HepG2 (cell line): ENCODE measurements around the gene ZCCHC17. TPM values are rescaled to one million over a fixed set of nuclear protein-coding genes. Genes with fewer than 3 reads are reported as not detected.

Experiments
- ATAC-seq: fragments of 200-7000 bp; cut with Tn5 transposase; 3 replicates; pipeline ENCODE4 v1.9.1; 2020; ENCODE audit warnings: mild to moderate bottlenecking, moderate library complexity
- BruUV-seq: library from RNA; stranded (reverse); fragments of 400-500 nt; replicated peaks from 2 replicates; lab custom pipeline; 2021; lab: Mats Ljungman, UMichigan
- CTCF ChIA-PET: fragments of 300-600 bp; formaldehyde crosslinking; extraction: SDS; loops from one replicate; lab custom pipeline; 2021; ENCODE audit warnings: low total read pairs, inconsistent platforms, low intra/inter-chr PET ratio; lab: Yijun Ruan, JAX
- POLR2A ChIA-PET: fragments of 350-600 bp; sonication (Branson Sonifier 250); formaldehyde crosslinking; loops from one replicate; lab custom pipeline; 2020; ENCODE audit warnings: antibody characterized with exemption, inconsistent platforms; lab: Yijun Ruan, JAX
- DNase-seq: peaks from one replicate; pipeline ENCODE4 v3.0.0-alpha.2; 2015; ENCODE audit warnings: low spot score
- FAIRE-seq: peaks from 3 replicates; lab custom pipeline; 2011; peaks lifted over from hg19 to GRCh38; lab: Jason Lieb, UNC
- H2AFZ ChIP-seq: one replicate; pipeline ENCODE4 v1.6.1; 2011; ENCODE audit warnings: low read length, inconsistent platforms
- H3K27ac ChIP-seq: fragments of 300-600 bp; 3 replicates; pipeline ENCODE4 v1.8.0; 2011; ENCODE audit warnings: mixed run types, mild to moderate bottlenecking, mixed read lengths, low read length, inconsistent platforms; ENCODE audit not compliant: insufficient read depth; ENCODE audit errors: extremely low read length
- H3K27me3 ChIP-seq, 2 experiments: fragments of 200-600 bp in 1 of 2; 2 replicates in 1 of 2; 3 replicates in 1 of 2; pipeline versions ENCODE4 v1.6.0 to v1.8.0; 2011; ENCODE audit warnings: low read length in 2 of 2, mild to moderate bottlenecking in 2 of 2, moderate library complexity in 2 of 2, inconsistent platforms in 1 of 2; ENCODE audit not compliant: insufficient read depth in 2 of 2, control insufficient read depth in 1 of 2
- H3K36me3 ChIP-seq, 2 experiments: fragments of 200-600 bp in 1 of 2; replicated peaks in 1 of 2; 2 replicates in 1 of 2; 3 replicates in 1 of 2; pipeline versions ENCODE4 v1.5.1 to v1.8.0; 2011; ENCODE audit warnings: low read length in 2 of 2, inconsistent platforms in 1 of 2; ENCODE audit not compliant: insufficient read depth in 2 of 2, control insufficient read depth in 1 of 2
- H3K4me1 ChIP-seq: 2 replicates; pipeline ENCODE4 v1.5.1; 2012; ENCODE audit warnings: low read length, inconsistent platforms; ENCODE audit not compliant: insufficient read depth
- H3K4me2 ChIP-seq: 2 replicates; pipeline ENCODE4 v1.6.0; 2011; ENCODE audit warnings: low read depth, low read length, inconsistent platforms
- H3K4me3 ChIP-seq, 3 experiments: fragments of 200-600 bp in 1 of 3; sonication (generic), shearing (Covaris generic) in 1 of 3; replicated peaks in 1 of 3; 2 replicates each; pipeline ENCODE4 v1.5.1; 2011 to 2016; ENCODE audit warnings: low read length in 3 of 3, inconsistent platforms in 2 of 3, low read depth in 2 of 3, mild to moderate bottlenecking in 2 of 3, control low read depth in 1 of 3, mixed read lengths in 1 of 3; ENCODE audit not compliant: insufficient read depth in 1 of 3
- H3K79me2 ChIP-seq: one replicate; pipeline ENCODE4 v1.6.1; 2011; ENCODE audit warnings: low read length, inconsistent platforms; ENCODE audit not compliant: insufficient read depth
- H3K9ac ChIP-seq: 2 replicates; pipeline ENCODE4 v1.6.0; 2011; ENCODE audit warnings: mild to moderate bottlenecking, low read depth, low read length, inconsistent platforms; ENCODE audit not compliant: insufficient read depth
- H3K9me3 ChIP-seq: 2 replicates; pipeline ENCODE4 v1.5.1; 2012; ENCODE audit warnings: mild to moderate bottlenecking, low read length
- H4K20me1 ChIP-seq: 2 replicates; pipeline ENCODE4 v1.6.0; 2011; ENCODE audit warnings: inconsistent platforms, mild to moderate bottlenecking, low read length, moderate library complexity; ENCODE audit not compliant: insufficient read depth
- DDIT3 ChIP-seq: sonication (generic); formaldehyde crosslinking; IDR thresholded peaks from 2 replicates; pipeline ENCODE4 v1.4.0; 2020; ENCODE audit warnings: mild to moderate bottlenecking, missing genetic modification reagents
- E2F1 ChIP-seq: sonication (generic); formaldehyde crosslinking; IDR thresholded peaks from 2 replicates; pipeline ENCODE4 v1.5.0; 2020; ENCODE audit warnings: missing genetic modification reagents
- HMGXB4 ChIP-seq, 2 experiments: sonication (generic) in 1 of 2; formaldehyde crosslinking in 1 of 2; IDR thresholded peaks; 2 replicates each; pipeline versions ENCODE4 v1.4.0 to v1.6.1; 2018 to 2020; ENCODE audit warnings: missing genetic modification reagents in 2 of 2, borderline replicate concordance in 1 of 2, low read depth in 1 of 2, mild to moderate bottlenecking in 1 of 2, missing biosample characterization in 1 of 2
- HNRNPL ChIP-seq: fragments of 200-400 bp; formaldehyde crosslinking; IDR thresholded peaks from 2 replicates; pipeline ENCODE4 v1.6.1; 2017; ENCODE audit warnings: mild to moderate bottlenecking, low read depth, low read length
- IRF2 ChIP-seq: IDR thresholded peaks from 2 replicates; pipeline ENCODE4 v1.6.1; 2018; ENCODE audit warnings: missing genetic modification reagents, missing compliant biosample characterization
- KDM5A ChIP-seq: fragments of 200-600 bp; sonication (generic); IDR thresholded peaks from 2 replicates; pipeline ENCODE4 v1.7.0; 2018; ENCODE audit warnings: antibody characterized with exemption, mild to moderate bottlenecking, low read length, borderline replicate concordance
- KLF13 ChIP-seq: sonication (generic); formaldehyde crosslinking; IDR thresholded peaks from 2 replicates; pipeline ENCODE4 v1.4.0; 2020; ENCODE audit warnings: mild to moderate bottlenecking, missing genetic modification reagents
- NFIC ChIP-seq: IDR thresholded peaks from 2 replicates; pipeline ENCODE4 v1.6.1; 2012; ENCODE audit warnings: mild to moderate bottlenecking, low read length, inconsistent platforms
- NR3C1 ChIP-seq: sonication (generic); formaldehyde crosslinking; IDR thresholded peaks from 2 replicates; pipeline ENCODE4 v1.4.0; 2020; ENCODE audit warnings: missing genetic modification reagents
- PLSCR1 ChIP-seq: sonication (generic); formaldehyde crosslinking; IDR thresholded peaks from 2 replicates; pipeline ENCODE4 v1.5.0; 2020; ENCODE audit warnings: missing genetic modification reagents, mild to moderate bottlenecking, borderline replicate concordance
- SIN3A ChIP-seq: IDR thresholded peaks from 2 replicates; pipeline ENCODE4 v1.6.1; 2011; ENCODE audit warnings: low read depth, mild to moderate bottlenecking, control low read depth, low read length, borderline replicate concordance
- SNAI1 ChIP-seq: sonication (generic); formaldehyde crosslinking; IDR thresholded peaks from 2 replicates; pipeline ENCODE4 v1.5.0; 2020; ENCODE audit warnings: mild to moderate bottlenecking, missing genetic modification reagents, borderline replicate concordance
- TEF ChIP-seq: sonication (generic); formaldehyde crosslinking; IDR thresholded peaks from 2 replicates; pipeline ENCODE4 v1.5.0; 2020; ENCODE audit warnings: missing genetic modification reagents
- ZBTB25 ChIP-seq: IDR thresholded peaks from 2 replicates; pipeline ENCODE4 v1.6.1; 2018; ENCODE audit warnings: missing genetic modification reagents
- ZNF136 ChIP-seq: sonication (generic); formaldehyde crosslinking; IDR thresholded peaks from 2 replicates; pipeline ENCODE4 v1.8.1; 2022; ENCODE audit warnings: low read depth, mild to moderate bottlenecking, moderate library complexity, missing genetic modification reagents
- ZNF337 ChIP-seq: sonication (generic); formaldehyde crosslinking; IDR thresholded peaks from 2 replicates; pipeline ENCODE4 v1.5.1; 2020; ENCODE audit warnings: missing genetic modification reagents, low read depth, mild to moderate bottlenecking, borderline replicate concordance
- ZNF354B ChIP-seq: sonication (generic); formaldehyde crosslinking; IDR thresholded peaks from 2 replicates; pipeline ENCODE4 v1.8.0; 2022; ENCODE audit warnings: mild to moderate bottlenecking, missing genetic modification reagents
- WGBS: methylation state at CpG from one replicate; pipeline ENCODE4 v1.1.6; 2017; ENCODE audit warnings: low lambda C conversion rate; 5-methylcytosine and 5-hydroxymethylcytosine counted together
- in situ Hi-C: cut with HindIII; loops from 2 replicates; pipeline ENCODE4 v1.10.0; 2017; ENCODE audit warnings: low pct_unique_long_range_greater_than_20kb; ENCODE audit not compliant: extremely low pct_ligation_motif_present
- intact Hi-C: fragments of 100-400 bp; cut with micrococcal nuclease; formaldehyde crosslinking; loops from one replicate; pipeline ENCODE4 v1.10.0; 2022; ENCODE audit not compliant: unreplicated experiment
- polyA plus RNA-seq, 8 experiments: library from polyadenylated mRNA; depleted of rRNA in 3 of 8; stranded (reverse) in 7 of 8; unstranded in 1 of 8; fragments of >200 nt; fragmentation: Illumina TruSeq in 4 of 8; extraction: Trizol in 4 of 8; gene quantifications; 2 replicates each; pipeline versions ENCODE4 v1.2.1 to v1.2.3, GENCODE V29; 2011 to 2016; ENCODE audit warnings: low read depth in 4 of 8, missing spikeins in 1 of 8, mixed read lengths in 1 of 8; ENCODE audit not compliant: insufficient read depth in 1 of 8
- total RNA-seq, 5 experiments: library from RNA; depleted of rRNA; stranded (reverse); fragments of >200 nt; fragmentation: Illumina TruSeq; extraction: Trizol; gene quantifications; 2 replicates each; pipeline ENCODE4 v1.2.3, GENCODE V29; 2016; ENCODE audit warnings: low read depth in 1 of 5

Gene ZCCHC17
- total and polyA plus RNA-seq, 2 of the 13 experiments (the other 11 are each of a cell fraction or from before 2014, with no cell fraction given), result 20.5 to 53.0 TPM

GRCh38 chr1:31382379-31382989 lies 85.7 kb downstream of the ZCCHC17 start (continued):
- no peak for TF ChIP-seq ZBTB25 (CRISPR knock-in tag)
- TF ChIP-seq SNAI1 (CRISPR knock-in tag), result no peak
- TF ChIP-seq KLF13 (CRISPR knock-in tag), result no peak
- TF ChIP-seq ZNF337 (CRISPR knock-in tag), result no peak
- no peak for TF ChIP-seq PLSCR1 (CRISPR knock-in tag)
- TF ChIP-seq ZNF136 (CRISPR knock-in tag), result no peak
- TF ChIP-seq, all 625 proteins: peak for 0

GRCh38 chr1:31383967-31384366 lies 87.1 kb downstream of the ZCCHC17 start:
- no peak for ATAC-seq
- no TSS peak for BruUV-seq
- in situ Hi-C loops, result no loop called here
- TF ChIP-seq DDIT3 (no peak), SIN3A (no peak), IRF2 (CRISPR knock-in tag) (no peak), HMGXB4 (CRISPR knock-in tag; IDR thresholded peaks at IDR 0.05; ENCODE audit: borderline replicate concordance in 1 of 2, low read depth in 1 of 2) (no peak), TEF (CRISPR knock-in tag) (no peak), HNRNPL (no peak), KDM5A (no peak), NFIC (no peak), E2F1 (CRISPR knock-in tag) (no peak), ZNF354B (CRISPR knock-in tag) (no peak), NR3C1 (no peak)

More at GRCh38 chr1:31383967-31384366, 87.1 kb downstream of the ZCCHC17 start:
- CTCF ChIA-PET, result no interaction called here
- Histone ChIP-seq H3K9me3 (no peaks in the 10 kb centered on the region), H3K27ac (no peak overlapping the region), H3K27me3 (no peaks in the 10 kb centered on the region), H2AFZ (no peak overlapping the region), H4K20me1 (no peaks in the 10 kb centered on the region), H3K4me3 (no peak overlapping the region), H3K4me1 (no peaks in the 10 kb centered on the region), H3K79me2 (no peaks in the 10 kb centered on the region), H3K4me2 (no peak overlapping the region), H3K9ac (no peak overlapping the region), H3K36me3 (no peaks in the 10 kb centered on the region)
- FAIRE-seq (no peak), DNase-seq (no peak)
- WGBS, result 77% methylated on average over 1 of the region's 1 CpG
- intact Hi-C loops, result no loop called here
- POLR2A ChIA-PET, result no interaction called here
